ENCODE results near the gene LMO7.

LMO7 gene

GRCh38 chr13:75906315-75906714, 270.2 kb downstream of the LMO7 start:
- DNase-seq = no peak

GRCh38 chr13:75907044-75907443, 270.9 kb downstream of the LMO7 start:
- no peak for DNase-seq

- DNase-seq = no peak
These were observed 272.0 kb downstream of the LMO7 start for GRCh38 chr13:75908141-75908540.

All from CD4-positive, alpha-beta T cell treated with Interleukin-17A for 4 hours (primary cell).